Natural killer cell (primary cell): Measurements from ENCODE around the gene GRM7. TPM values are rescaled to one million over a fixed set of nuclear protein-coding genes. Genes with fewer than 3 reads are reported as not detected.

Experiments
- ATAC-seq, 3 donors: fragments of 150-1000 bp in 2 of 3; fragments of 200-7000 bp in 1 of 3; cut with Tn5 transposase; 1 replicate in 1 of 3; 2 replicates in 2 of 3; pipeline ENCODE4 v1.10.0; 2021; ENCODE audit warnings: mild to moderate bottlenecking in 2 of 3, moderate library complexity in 2 of 3
- DNase-seq, 2 donors: peaks; one replicate each; pipeline versions ENCODE4 v3.0.0 to v3.0.0-alpha.2; 2013 to 2021; ENCODE audit warnings: mixed read lengths in 1 of 2
- H3K27ac ChIP-seq: one replicate; pipeline ENCODE4 v1.5.1; 2013; ENCODE audit warnings: mild to moderate bottlenecking, low read length
- H3K27me3 ChIP-seq: one replicate; pipeline ENCODE4 v1.6.1; 2013; ENCODE audit warnings: low read length; ENCODE audit not compliant: control insufficient read depth, insufficient read depth
- H3K36me3 ChIP-seq: one replicate; pipeline ENCODE4 v1.6.1; 2013; ENCODE audit warnings: low read length; ENCODE audit not compliant: control insufficient read depth, insufficient read depth
- H3K4me1 ChIP-seq: one replicate; pipeline ENCODE4 v1.6.1; 2013; ENCODE audit warnings: low read length; ENCODE audit not compliant: control insufficient read depth, insufficient read depth
- H3K4me3 ChIP-seq: one replicate; pipeline ENCODE4 v1.5.1; 2013; ENCODE audit warnings: low read length
- H3K9me3 ChIP-seq: one replicate; pipeline ENCODE4 v1.6.1; 2013; ENCODE audit warnings: low read length; ENCODE audit not compliant: control insufficient read depth, insufficient read depth
- H3K27ac Mint-ChIP-seq, 2 donors: one replicate each; pipeline ENCODE4 v1.8.0; 2022; ENCODE audit warnings: mild to moderate bottlenecking in 2 of 2, mixed read lengths in 2 of 2, moderate library complexity in 1 of 2
- H3K27me3 Mint-ChIP-seq, 2 donors: one replicate each; pipeline ENCODE4 v1.8.0; 2022; ENCODE audit warnings: low read depth in 2 of 2, mixed read lengths in 2 of 2
- H3K36me3 Mint-ChIP-seq: one replicate; pipeline ENCODE4 v1.8.0; 2022; ENCODE audit warnings: mixed read lengths
- H3K4me1 Mint-ChIP-seq, 2 donors: one replicate each; pipeline ENCODE4 v1.8.0; 2022; ENCODE audit warnings: mixed read lengths in 2 of 2
- H3K4me3 Mint-ChIP-seq: one replicate; pipeline ENCODE4 v1.8.0; 2022; ENCODE audit warnings: mild to moderate bottlenecking, moderate library complexity, mixed read lengths
- H3K9me3 Mint-ChIP-seq, 2 donors: one replicate each; pipeline ENCODE4 v1.8.0; 2022; ENCODE audit warnings: mixed read lengths in 2 of 2
- CTCF ChIP-seq: fragments of 200-600 bp; IDR thresholded peaks from one replicate; pipeline ENCODE4 v1.8.0; 2022; ENCODE audit warnings: antibody characterized with exemption
- WGBS: methylation state at CpG from one replicate; pipeline ENCODE4 v1.1.7; 2013; ENCODE audit warnings: missing lambda C conversion rate; ENCODE audit not compliant: insufficient coverage; 5-methylcytosine and 5-hydroxymethylcytosine counted together
- intact Hi-C: fragments of 100-400 bp; cut with micrococcal nuclease; formaldehyde crosslinking; loops from one replicate; pipeline ENCODE4 v1.14.2; 2022
- total RNA-seq, 4 donors: library from RNA; stranded (reverse); fragments of 120-200 nt in 1 of 4; gene quantifications; one replicate each; pipeline versions ENCODE4 v1.2.3 to v1.2.4, GENCODE V29; 2013 to 2022

GRM7 gene
- total RNA-seq, 3 donors from 2014 or later (not counting 1 experiment from before 2014, with no cell fraction given), result not detected

GRCh38 chr3:7790141-7790540 lies 929.2 kb downstream of the GRM7 start:
- no peaks in the 10 kb centered on the region for H3K36me3 ChIP-seq
- no peaks in the 10 kb centered on the region for H3K4me1 ChIP-seq
- Mint-ChIP-seq H3K9me3 (peaks cover 5 to 6% of the 10 kb centered on the region in 2 donors), H3K36me3 (no peaks in the 10 kb centered on the region), H3K27me3 (no peaks in the 10 kb centered on the region), H3K4me1 (no peaks in the 10 kb centered on the region), H3K4me3 (no peak overlapping the region), H3K27ac (no peak overlapping the region)
- intact Hi-C loops, result no loop called here
- DNase-seq (no peak), ATAC-seq (no peak)
- 53% methylated on average over 3 of the region's 3 CpGs for WGBS
- H3K27ac ChIP-seq, result no peak overlapping the region
- H3K9me3 ChIP-seq, result no peaks in the 10 kb centered on the region
- H3K4me3 ChIP-seq, result no peak overlapping the region
- no peaks in the 10 kb centered on the region for H3K27me3 ChIP-seq
- no peak for TF ChIP-seq CTCF
